Stimulated activated CD8-positive, alpha-beta memory T cell treated with anti-CD3 and anti-CD28 coated beads, Interleukin-4, amount 100 ng/mL, for 48 hours (primary cell): ENCODE data around the gene TJP2.

Source experiments
- DNase-seq: peaks from one replicate; pipeline ENCODE4 v3.0.0-alpha.2; 2020

TJP2 gene

DNA sequence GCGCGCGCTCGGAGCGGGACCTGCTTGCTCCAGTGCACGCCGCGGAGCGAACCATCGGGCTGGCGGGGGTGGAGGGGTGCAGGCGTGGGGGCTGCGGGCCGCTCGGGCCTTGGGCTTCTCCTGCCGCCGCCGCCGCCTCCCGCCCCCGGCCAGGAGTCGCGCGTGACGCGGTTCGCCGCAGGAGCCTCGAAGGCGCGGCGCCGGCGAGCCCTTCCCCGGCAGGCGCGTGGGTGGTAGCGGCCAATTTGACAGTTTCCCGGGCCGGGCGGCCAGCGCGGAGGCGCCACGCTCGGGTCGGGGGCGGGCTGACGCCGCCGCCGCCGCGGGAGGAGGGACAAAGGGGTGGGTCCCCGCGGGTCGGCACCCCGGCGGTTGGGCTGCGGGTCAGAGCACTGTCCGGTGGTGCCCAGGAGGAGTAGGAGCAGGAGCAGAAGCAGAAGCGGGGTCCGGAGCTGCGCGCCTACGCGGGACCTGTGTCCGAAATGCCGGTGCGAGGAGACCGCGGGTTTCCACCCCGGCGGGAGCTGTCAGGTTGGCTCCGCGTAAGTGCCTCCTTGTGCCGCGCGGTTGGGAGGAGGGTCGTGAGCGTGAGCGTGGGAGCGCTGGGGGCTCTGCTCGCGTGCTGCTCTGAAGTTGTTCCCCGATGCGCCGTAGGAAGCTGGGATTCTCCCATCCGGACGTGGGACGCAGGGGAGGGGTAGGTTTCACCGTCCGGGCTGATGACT, at the start of gene TJP2:
TSS of gene TJP2 (plus strand) at position 387 of the 725 bp plus-strand sequence. CDS start at position 483, 96 bp downstream.
- peak; percentile 67 for DNase-seq

DNA sequence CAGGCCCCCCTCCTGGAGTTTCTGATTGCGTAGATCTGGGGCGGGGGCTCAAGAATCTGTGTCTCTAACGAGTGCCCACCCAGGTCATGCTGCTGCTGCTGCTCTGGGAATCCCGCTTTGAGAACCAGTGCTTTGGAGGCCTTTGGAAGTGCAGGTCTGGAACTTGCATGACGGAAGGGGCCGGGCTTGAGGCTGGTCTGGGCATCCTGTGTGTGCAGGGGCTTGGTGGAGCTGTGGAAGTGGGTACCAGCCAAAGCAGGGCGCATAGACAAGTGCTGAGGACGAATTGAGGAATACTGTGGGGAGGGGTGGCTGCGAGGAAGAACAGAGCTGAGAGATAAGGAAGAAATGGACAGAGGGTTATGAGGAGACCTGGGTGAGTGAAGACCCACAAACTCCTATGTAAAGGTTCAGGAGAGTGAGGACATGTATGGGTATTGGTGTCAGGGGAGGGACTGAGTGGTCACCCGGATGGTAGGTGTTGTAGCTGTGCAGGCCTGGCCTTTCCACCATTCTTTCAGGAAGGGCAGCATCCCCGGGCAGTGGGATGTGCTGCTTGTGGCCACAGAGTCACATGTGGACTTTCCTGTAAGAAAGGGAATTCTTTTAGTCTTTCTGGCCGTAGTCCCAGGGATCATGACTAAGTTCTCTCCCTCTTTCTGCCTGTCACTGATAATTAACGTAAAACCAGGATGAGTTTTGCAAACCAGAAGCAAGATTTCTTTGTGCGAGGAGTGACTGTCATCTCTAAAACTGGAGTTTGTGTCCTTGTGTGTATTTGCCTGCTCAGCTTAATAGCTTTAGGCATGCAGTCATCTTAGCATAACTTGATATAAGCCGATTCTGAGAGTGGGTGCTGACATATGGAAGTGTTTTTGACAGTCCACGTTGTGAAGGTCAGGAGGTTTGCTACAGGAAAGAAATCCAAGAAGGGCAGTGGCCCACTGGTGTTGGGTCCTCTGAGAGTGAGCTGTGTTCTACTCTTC, 43.3 kb upstream of the TJP2 start:
- no peak for DNase-seq

DNA sequence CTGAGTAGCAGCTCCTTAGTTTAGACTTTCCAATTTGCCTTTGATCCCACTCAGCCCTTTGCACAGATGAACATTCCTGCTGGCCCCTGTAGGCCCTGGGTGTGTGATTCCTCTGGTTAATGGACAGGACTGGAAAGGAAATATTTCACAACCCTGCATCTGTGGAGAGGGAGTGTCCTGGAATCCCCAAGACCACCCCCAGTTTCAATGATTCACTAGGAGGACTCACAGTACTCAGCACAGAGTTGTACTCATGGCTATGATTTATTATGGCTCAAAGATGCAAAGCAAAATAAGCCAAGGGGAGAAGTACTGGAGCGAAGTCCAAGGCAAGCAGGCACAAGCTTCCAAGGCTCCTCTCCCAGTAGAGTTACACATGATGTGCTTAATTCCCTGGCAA, 42.4 kb upstream of the TJP2 start:
- DNase-seq, result no peak

DNA sequence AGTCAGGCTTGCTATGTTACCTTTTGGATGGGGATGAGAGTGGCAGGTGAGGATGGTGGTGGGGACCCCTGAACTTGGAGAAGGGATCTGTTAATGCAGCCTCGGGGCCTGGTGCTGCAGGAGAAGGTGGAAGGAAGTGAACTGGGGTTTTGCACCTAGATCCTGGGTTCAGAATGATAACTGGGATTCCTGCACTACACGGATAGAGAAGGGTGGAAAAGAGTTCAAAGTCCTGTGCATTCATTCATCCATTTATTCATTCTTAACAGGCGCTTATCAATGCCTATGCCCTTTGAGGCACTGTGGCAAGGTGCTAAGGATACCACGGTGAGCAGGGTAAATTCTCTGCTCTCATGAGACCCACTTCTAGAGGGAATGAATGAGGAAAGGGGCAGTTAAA, 41.7 kb upstream of the TJP2 start:
- no peak for DNase-seq

DNA sequence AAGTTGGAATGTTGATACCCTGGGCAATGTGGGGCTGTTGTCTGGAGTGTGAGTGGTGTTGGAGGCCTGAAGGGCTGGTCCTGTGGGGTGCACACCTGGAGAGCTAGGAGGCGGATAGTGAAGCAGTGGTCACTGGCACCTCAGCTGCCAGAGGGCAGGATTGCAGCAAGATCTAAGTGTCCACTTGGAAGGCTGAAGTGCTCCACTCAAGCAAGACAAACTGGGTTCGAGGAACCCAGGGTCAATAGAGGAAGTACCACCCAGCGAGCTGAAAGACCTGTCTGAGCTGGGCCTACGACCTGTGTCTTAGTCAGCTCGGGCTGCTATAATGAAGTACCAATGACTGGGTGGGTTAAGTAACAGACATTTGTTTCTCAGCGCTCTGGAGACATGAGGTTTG, 39.7 kb upstream of the TJP2 start:
- DNase-seq, result no peak

DNA sequence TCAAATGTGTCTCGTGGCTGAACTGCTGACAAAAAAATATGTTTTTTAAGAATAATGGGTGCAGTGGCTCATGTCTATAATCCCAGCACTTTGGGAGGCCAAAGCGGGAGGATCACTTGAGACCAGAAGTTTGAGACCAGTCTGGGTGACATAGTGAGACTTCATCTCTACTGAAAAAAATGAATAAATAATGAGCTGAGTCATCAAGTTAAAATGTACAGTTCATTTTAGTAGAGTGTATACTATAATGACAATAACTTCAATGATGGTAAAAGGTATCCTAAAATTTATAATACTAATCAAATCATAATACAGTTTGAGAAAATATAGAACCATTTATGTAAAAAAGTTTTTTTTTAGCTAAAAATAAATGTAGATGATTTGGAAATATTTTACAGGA, 37.9 kb upstream of the TJP2 start:
- DNase-seq, result no peak

DNA sequence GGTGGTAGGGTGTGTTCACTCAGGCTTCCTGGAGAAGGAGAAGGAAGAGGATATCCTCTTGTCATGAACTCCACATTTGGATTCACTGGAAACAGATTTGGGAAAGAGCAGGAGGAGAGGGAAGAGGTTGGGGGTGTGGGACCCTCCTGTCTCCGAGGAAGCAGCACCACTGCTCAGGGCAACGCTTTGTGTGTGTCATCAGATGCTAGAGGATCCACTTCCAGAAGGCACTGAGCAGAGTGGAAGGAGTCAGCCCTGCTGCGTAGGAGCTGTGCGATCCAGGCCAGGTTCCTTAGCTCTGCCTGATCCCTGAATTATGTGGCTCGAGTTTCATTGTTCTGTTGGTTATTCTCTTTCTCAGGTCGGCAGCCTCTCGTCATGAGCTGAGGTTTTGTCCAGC, 37.3 kb upstream of the TJP2 start:
- DNase-seq, result no peak

DNA sequence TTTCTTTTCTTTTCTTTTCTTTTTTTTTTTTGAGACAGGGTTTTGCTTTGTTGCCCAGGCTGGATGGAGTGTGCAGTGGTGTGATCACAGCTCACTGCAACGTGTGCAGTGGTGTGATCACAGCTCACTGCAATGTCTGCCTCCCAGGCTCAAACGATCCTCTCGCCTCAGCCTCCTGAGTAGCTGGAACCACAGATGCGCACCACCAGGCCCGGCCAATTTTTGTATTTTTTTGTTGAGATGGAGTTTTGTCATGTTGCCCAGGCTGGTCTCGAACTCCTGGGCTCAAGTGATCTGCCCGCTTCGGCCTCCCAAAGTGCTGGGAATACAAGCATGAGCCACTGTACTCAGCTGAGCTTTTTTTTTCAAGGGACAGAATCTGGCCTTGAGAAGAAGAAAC, 36.8 kb upstream of the TJP2 start:
- no peak for DNase-seq

DNA sequence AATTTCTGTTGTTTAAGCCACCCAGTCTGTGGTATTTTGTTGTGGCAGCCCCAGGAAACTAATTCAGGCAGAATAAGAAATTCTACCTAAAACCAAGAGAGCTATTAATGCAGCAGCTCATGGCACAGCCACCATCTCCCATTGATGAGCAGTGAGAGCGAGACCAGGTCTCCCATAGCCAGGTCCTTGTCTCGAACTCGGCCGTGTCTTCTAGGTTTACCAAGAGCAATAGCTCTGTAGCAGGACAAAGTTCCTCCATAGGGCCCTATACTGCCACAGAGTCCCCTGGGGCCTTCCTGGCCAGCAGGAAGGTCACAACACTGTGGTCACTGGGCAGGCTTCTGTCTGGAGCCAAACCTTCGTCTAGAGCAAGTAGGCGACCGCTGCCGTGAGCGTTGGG, 34.5 kb upstream of the TJP2 start:
- no peak for DNase-seq

DNA sequence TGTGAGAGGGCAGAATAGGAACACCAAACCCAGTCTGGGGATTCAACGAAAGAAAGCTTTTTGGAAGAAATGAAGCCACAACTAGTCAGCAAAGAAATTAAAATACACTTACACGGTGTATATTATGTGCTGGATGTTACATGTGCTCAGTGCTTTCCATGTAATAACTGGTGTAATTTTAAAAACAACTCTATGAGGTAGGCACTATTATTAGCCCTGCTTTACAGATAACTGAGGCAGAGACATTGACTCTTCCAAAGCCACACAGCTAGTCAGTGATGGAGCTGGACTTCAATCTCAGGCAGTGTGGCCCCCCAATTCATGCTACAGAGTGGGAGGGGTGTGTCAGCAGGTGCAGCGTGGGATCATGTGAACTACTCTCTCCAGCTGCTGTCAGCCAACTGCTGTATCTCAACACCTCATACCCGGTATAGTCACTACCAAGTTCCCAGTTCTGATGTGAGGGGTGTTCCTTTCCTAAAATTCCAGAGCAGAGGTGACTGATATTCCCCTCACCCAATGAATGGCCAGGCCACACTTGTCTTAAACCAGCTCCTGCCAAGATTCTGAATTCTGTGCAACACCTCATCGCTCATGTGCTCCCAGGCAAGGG, 33.8 kb upstream of the TJP2 start:
- DNase-seq, result no peak

DNA sequence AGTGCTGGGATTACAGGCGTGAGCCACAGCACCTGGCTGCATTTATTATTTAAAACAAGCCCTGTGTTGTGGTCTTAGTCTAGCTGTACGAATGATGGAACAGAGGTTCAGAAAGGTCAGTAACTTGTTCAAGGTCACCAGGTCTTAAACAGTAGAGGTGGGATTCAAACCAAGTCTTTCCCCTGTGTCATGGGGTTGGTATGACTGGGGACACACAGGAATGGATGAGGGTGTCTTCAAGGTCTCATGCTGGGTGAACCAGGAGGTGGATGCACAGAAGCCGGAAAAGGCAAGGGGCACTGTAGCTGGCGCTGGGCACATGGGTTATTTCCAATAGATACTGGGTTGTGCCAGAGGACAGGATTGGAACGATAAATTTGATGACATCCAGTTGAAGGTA, 32.2 kb upstream of the TJP2 start:
- no peak for DNase-seq

DNA sequence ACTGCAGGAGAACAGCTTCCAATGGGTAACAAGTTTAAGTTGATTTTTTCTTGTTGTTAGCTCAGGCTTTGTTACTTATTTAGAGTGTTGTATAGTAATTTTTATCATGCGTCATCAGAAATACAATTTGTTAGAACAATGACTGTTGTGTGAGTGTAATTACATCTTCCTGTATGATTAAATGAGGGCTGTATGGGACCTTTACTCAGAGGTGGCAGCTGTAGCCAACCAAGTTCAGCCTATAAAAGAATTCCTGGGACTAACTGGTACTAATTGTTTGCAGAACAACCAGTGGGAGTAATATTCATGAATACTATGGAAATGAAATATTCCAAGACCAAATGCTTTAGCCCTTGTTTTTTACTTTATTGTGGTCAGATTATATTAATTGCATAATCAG, 30.8 kb upstream of the TJP2 start:
- DNase-seq, result no peak

DNA sequence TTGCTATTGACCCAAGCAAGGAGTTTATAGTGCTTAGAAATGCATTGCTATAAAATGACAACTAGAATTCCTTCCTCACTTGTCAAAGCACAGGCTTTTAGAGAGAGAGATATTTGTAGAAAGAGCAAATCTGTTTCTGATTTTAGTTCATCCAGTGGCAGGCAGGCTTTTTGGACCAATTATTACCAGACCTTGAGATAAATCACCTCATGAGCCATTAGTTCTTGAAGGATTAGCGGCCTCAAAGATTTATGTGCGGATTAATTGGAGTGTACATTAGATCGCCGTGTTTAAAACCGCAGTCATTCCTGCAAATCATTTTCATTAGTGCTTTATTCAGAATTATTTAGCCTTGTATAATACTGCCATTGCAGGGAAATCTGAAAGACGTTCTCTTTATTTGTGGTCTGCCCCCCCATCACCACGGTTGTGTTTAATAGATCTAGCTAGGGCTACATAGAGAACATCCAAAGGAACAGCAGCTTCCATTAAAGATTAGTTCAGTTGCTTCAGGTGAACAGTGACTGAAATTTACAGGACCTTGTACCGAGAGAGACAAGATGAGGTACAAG, 28.8 kb upstream of the TJP2 start:
- DNase-seq, result no peak

DNA sequence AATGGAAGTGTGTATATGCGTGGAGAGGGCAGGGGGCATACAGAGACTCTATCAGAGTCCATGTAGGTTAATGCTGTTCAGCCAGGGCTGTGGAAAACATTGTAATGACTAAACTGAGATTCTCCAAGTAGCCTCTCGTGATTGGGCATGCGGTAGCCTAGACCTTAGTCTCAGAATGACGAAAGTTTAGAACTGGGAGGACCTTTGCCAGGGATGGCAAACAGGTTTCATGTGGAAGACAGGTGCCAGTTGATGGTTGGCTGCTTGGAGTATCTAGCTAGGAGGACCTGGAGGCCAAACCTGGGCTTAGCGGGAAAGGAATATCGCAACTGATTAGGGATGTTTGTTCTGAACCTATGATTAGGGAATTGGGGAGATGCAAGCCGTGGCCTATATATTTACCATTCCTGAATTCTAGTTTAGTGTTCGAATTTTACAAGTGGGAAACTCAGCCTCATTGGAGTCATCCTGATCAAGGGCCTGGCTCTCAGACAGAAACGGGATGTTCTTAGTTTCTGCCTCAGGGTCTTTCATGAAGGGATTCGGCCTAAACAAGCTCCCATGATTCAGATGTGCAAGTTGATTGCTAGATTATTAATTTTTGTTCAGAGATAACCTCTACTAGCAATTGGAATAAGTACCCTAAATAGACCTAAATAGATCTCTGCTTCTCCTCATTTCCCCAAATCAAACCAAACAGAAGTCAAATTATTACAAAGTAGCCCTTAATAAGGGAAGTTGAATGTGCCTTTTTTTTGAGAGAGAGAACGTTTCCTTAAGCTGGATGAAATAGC, 26.8 kb upstream of the TJP2 start:
- no peak for DNase-seq

DNA sequence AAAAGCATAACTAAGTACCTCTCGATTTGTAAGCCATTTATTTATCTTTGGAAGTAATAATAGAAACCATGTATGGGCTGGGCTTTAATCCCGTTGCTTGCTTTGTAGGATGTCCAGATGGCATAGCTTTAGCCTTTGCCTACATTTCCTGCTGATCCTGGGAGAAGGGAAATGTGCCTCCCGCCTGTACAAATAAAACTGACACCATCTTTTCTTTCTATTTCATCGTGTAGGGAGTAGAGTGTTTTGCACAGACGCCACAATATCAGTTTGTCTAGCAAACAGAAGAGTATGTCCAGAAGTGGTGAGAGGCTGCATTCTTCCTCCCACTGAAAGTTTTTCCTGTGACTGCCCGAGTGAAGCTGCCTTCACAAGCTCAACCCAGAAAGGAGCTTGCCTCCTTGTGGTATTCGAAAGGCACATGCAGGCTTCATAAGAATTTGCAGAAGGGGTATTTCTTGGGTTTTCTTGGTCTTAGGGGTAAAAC, 24.7 kb upstream of the TJP2 start:
- DNase-seq, result no peak

DNA sequence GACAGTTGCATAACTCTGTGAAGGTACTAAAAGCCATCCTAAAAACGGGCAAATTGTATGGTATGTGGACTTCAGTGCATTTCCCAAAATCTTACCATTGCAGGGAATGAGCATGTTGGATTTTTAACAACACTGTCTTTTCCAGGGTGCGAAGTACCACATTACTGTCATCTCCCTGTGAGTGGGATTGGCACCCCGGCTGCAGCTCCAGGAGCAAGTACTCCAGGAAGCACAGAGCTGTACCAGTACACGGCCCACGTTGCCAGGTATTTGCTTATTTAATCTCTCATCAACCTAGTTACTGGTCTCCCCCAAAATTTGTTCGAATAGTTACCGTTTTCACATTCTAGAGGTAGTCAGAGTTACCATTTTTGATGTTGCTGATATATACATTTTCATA, 22.6 kb upstream of the TJP2 start:
- no peak for DNase-seq

DNA sequence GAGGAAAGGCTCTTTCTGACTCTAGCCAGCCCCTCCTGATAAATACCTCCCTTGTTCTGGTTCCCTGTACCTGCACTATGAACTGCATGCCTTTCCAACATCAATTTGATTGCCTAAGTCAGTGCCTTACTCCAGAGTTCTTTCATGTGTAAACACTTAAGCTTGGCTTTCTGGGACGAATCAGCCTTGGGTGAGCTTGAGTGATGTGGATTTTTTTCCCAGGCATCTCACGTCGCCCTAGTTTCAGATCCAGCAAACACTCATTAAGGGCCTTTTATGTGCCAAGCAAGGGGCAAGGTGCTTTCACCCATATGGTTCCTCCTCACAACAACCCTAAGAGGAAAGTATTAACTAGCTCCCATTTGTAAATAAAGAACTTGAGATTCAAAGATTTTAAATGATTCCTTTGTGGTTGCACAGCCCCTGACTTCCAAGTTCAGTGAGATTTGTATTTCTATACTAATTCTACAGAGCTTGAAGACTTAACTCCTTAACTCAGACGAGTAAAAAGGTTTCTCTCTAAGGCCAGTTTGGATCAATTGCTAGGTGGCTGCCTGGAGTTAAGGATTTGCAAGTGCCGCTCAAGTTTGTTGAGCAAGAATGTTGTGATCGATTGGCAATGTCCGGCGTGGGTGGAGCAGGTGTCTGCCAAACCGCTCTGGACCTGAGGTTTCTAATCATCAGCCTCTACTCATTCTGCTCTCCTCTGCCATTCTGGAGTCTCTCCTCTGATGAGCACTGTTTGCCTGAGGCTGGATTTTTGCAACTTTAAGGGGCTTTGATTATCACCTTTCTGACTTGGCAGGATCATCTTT, 20.2 kb upstream of the TJP2 start:
- no peak for DNase-seq

DNA sequence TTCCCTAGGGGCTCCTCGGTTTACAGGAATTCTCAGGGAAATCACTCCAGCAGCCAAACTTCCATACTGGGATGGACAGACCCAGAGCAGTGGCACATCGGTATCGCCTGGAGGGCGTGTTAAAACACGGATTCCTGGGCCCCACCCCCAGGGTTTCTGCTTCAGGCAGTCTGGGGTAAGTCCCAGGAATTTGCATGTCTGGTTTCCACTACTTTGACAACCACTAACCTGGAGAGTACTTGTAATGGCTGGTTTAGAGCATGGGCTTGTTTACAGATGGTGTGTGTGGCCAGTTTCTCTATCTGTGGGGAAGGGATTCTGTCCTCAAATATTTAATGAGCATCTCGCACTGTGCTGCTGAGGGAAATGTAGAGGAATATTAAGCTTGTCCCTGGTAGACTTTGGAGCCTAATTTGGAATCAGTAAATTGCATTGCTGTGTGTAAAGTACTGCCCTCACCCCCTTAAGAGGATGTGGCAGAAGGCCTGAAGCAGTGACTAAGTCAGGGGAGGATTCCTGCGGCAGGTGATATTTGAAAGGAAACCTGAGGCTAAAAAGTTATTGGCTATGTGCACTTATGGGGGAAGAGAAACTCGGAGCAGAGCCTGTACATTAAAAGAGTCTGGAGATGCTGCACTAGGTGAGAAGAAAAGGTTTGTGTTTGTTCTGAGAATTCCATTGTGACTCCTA, 18.6 kb upstream of the TJP2 start:
- DNase-seq, result no peak

DNA sequence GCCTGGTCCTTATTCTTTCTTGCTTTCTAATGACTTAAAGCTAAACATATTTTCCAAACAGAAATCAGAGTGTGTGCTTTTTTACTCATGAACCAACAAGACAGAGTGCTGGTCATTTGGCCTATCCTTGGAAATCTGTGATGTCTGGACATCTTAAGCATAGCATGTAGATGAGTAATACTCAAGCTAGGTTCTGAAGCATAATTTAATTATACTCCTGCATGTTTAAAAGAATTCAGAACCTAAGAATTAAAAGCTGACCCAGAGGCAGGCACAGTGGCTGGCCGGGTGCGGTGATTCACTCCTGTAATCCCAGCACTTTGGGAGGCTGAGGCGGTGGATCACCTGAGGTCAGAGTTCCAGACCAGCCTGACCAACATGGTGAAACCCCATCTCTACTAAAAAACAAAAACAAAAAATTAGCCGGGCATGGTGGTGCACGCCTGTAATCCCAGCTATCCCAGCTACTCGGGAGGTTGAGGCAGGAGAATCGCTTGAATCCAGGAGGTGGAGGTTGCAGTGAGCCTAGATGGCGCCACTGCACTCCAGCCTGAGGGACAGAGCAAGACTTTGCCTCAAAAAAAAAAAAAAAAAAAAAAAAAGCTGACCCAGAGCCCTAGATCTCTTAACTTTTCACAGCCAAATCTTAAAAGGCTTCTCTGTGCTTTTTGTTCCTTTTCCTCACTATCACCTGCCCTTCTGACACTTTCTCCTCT, 16.2 kb upstream of the TJP2 start:
- no peak for DNase-seq

DNA sequence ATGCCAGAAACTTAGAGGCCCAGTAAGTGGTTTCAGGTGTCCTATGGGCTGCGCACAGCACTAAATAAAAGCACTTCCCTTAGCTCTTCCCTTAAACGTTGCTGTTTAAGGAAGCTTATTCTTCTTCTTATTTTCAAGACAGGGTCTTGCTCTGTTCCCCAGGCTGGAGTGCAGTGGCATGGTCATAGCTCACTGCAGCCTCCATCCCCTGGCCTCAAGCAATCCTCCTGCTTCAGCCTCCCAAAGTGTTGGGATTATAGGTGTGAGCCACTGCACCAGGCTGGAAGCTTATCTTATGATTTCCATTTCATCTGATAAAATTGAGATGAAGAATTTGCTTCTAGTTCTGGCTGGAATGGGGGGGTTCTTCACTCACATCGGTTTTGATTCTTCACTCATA, 15.6 kb upstream of the TJP2 start:
- no peak for DNase-seq
